Tibial artery (tissue), 4 donors: ENCODE measurements around the gene PGBD4.

Experiments
- DNase-seq, 2 donors: peaks; one replicate each; pipeline ENCODE4 v3.0.0-alpha.2; 2019
- H3K27ac ChIP-seq, 2 donors: fragments of 200-600 bp; sonication (generic) in 1 of 2; 1 replicate in 1 of 2; 2 replicates in 1 of 2; pipeline ENCODE4 v1.5.1; 2018 to 2019; ENCODE audit warnings: mild to moderate bottlenecking in 1 of 2
- H3K27me3 ChIP-seq, 2 donors: fragments of 200-600 bp; sonication (generic) in 1 of 2; one replicate each; pipeline versions ENCODE4 v1.5.1 to v1.6.0; 2016 to 2019
- H3K36me3 ChIP-seq, 3 donors: fragments of 200-600 bp; sonication (generic) in 2 of 3; one replicate each; pipeline ENCODE4 v1.5.1; 2016 to 2019; ENCODE audit warnings: mild to moderate bottlenecking in 2 of 3
- H3K4me1 ChIP-seq, 4 donors: fragments of 200-600 bp; sonication (generic) in 2 of 4; 1 replicate in 3 of 4; 2 replicates in 1 of 4; pipeline ENCODE4 v1.5.1; 2016 to 2019
- H3K4me3 ChIP-seq, 2 donors: fragments of 200-600 bp; sonication (generic) in 1 of 2; 1 replicate in 1 of 2; 2 replicates in 1 of 2; pipeline ENCODE4 v1.5.1; 2018 to 2019; ENCODE audit warnings: mild to moderate bottlenecking in 2 of 2
- H3K9me3 ChIP-seq, 3 donors: fragments of 200-600 bp; sonication (generic) in 1 of 3; one replicate each; pipeline ENCODE4 v1.5.1; 2016 to 2019
- intact Hi-C: fragments of 100-400 bp; cut with DNase I; formaldehyde crosslinking; loops from one replicate; pipeline ENCODE4 v1.15.0; 2023; ENCODE audit warnings: low total_unique reads
- TF ChIP-seq, protein P1 (sequence below), 2 experiments: fragments of 200-600 bp in 1 of 2; fragments of 450-650 bp in 1 of 2; IDR thresholded peaks; one replicate each; pipeline ENCODE4 v1.5.1; 2017 to 2019; ENCODE audit warnings: antibody characterized with exemption in 2 of 2, mild to moderate bottlenecking in 1 of 2, moderate library complexity in 1 of 2

PGBD4 gene

DNA sequence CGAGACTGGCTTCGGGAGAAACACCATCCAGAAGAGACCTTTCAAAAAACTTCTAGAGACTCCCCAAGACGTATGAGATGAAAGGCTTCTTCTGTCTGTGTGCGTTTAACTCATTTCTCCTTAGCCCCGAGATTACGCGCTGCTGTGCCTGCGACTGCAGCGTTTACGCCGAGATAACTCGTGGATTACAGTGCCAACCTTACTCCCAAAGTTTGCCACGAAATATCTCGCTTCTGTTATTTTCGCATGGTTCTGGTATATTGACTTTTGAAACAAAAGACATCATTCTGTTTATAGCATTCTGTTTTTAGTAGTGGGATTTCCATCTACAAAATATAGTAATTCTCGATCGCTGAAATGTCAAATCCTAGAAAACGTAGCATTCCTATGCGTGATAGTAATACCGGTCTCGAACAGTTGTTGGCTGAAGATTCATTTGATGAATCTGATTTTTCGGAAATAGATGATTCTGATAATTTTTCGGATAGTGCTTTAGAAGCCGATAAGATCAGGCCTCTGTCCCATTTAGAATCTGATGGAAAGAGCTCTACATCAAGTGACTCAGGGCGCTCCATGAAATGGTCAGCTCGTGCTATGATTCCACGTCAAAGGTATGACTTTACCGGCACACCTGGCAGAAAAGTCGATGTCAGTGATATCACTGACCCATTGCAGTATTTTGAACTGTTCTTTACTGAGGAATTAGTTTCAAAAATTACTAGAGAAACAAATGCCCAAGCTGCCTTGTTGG, 467 bp downstream of the PGBD4 start:
- H3K4me1 ChIP-seq = peaks cover 0 to 27% (median 22%) of the 10 kb centered on the region in 4 donors
- no peaks in the 10 kb centered on the region for H3K9me3 ChIP-seq
- no peaks in the 10 kb centered on the region for H3K27me3 ChIP-seq
- peak overlapping the region; percentile 76 to 90 for H3K27ac ChIP-seq
- DNase-seq = no peak
- TF ChIP-seq, protein P1, sequence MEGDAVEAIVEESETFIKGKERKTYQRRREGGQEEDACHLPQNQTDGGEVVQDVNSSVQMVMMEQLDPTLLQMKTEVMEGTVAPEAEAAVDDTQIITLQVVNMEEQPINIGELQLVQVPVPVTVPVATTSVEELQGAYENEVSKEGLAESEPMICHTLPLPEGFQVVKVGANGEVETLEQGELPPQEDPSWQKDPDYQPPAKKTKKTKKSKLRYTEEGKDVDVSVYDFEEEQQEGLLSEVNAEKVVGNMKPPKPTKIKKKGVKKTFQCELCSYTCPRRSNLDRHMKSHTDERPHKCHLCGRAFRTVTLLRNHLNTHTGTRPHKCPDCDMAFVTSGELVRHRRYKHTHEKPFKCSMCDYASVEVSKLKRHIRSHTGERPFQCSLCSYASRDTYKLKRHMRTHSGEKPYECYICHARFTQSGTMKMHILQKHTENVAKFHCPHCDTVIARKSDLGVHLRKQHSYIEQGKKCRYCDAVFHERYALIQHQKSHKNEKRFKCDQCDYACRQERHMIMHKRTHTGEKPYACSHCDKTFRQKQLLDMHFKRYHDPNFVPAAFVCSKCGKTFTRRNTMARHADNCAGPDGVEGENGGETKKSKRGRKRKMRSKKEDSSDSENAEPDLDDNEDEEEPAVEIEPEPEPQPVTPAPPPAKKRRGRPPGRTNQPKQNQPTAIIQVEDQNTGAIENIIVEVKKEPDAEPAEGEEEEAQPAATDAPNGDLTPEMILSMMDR (IDR thresholded peaks at IDR 0.05) = no peak
- intact Hi-C loops = loop anchor here (5.0 kb wide), 1 partner anchor 120 kb away; no protein-coding TSS in a partner anchor
- peak overlapping the region; percentile 87 to 91 for H3K4me3 ChIP-seq
- H3K36me3 ChIP-seq = no peaks in the 10 kb centered on the region

DNA sequence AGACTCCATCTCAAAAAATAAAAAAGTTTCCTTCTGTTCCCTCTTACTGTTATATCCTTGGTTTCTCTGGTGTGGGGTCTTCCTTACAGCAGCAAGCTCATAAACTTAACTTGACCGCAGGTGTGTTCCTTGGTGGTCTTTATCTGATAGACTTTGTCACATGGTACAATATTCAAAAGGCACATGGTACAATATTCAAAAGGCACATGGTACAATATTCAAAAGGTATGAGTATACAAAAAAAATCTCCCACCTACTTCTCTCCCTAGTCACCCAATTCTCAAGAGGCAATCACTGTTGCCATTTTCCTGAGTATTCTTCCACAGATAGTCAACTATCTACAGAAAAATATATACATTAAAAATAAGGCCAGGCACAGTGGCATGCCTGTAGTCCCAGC, 4.5 kb downstream of the PGBD4 start:
- Histone ChIP-seq H3K27me3 (no peaks in the 10 kb centered on the region), H3K36me3 (no peaks in the 10 kb centered on the region), H3K9me3 (no peaks in the 10 kb centered on the region), H3K27ac (no peak overlapping the region), H3K4me3 (no peak overlapping the region), H3K4me1 (peaks cover 0 to 8% (median 5%) of the 10 kb centered on the region in 4 donors)
- intact Hi-C loops = no loop called here
- TF ChIP-seq, protein P1 (IDR thresholded peaks at IDR 0.05) = no peak
- no peak for DNase-seq

DNA sequence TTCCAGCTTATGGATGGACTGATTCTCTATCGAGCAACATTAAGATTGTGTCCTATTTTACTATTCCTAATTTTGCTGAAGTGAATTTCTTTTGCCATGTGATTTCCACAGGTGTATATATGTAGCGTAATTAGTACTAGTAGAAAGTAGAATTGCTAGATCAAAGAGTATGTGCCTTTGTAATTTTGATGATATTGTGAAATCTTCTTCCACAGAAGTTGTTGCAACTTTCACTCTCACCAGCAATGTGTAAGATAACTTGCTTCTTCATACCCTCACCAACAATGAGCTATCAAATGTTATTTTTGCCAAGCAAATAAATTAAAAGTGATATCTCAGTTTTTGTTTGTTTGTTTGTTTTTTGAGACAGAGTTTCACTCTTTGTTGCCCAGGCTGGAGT, 5.4 kb downstream of the PGBD4 start:
- H3K4me1 ChIP-seq = peaks cover 0 to 8% (median 5%) of the 10 kb centered on the region in 4 donors
- no peak overlapping the region for H3K27ac ChIP-seq
- H3K9me3 ChIP-seq = no peaks in the 10 kb centered on the region
- H3K27me3 ChIP-seq = no peaks in the 10 kb centered on the region
- intact Hi-C loops = no loop called here
- no peak overlapping the region for H3K4me3 ChIP-seq
- TF ChIP-seq, protein P1 (IDR thresholded peaks at IDR 0.05) = no peak
- no peak for DNase-seq
- no peaks in the 10 kb centered on the region for H3K36me3 ChIP-seq

DNA sequence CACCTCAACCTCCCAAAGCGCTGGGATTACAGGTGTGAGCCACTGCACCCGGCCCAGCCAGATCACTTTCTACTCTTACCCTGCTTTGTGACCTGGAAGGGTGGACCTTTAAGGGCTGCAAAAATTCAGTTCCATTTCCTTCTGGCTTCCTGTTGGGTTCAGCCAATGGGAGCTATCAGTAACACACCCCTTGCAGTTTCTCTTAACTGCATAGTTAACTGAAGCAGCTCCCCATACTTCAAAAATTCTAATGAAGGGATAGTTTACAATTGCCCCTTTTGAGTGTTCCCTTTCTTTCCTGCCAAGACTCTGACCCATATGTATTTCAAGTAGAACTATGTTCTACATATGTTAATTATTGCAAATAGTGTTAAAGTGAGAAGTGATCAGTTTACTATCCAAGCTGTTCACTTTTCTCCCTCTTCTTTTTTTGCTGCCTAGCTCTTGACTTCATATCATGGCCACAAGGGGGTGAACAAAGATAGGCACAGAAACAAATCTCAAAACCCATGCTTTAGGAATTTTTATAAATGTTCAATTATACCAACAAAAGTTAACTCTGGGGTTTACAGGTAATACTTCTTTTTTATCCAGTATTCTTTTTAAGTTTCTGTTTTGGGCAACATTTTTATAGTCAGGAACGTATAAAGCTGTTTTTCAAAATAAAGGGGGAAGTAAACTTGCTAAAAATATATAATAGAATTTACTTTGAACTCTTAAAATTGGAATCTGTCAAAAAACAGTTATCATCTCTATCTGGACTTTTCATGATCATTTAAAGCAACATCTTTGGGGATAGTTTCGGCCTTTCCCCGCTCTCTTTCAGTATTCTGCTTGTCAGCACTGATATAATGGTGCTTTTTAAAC, 8.1 kb downstream of the PGBD4 start:
- no peaks in the 10 kb centered on the region for H3K4me1 ChIP-seq
- H3K4me3 ChIP-seq = no peak overlapping the region
- TF ChIP-seq, protein P1 (IDR thresholded peaks at IDR 0.05) = peak; percentile 6 to 24
- no peak for DNase-seq
- no peaks in the 10 kb centered on the region for H3K36me3 ChIP-seq
- H3K27me3 ChIP-seq = peaks cover 0 to 8% of the 10 kb centered on the region in 2 donors
- intact Hi-C loops = no loop called here
- no peaks in the 10 kb centered on the region for H3K9me3 ChIP-seq
- H3K27ac ChIP-seq = no peak overlapping the region

DNA sequence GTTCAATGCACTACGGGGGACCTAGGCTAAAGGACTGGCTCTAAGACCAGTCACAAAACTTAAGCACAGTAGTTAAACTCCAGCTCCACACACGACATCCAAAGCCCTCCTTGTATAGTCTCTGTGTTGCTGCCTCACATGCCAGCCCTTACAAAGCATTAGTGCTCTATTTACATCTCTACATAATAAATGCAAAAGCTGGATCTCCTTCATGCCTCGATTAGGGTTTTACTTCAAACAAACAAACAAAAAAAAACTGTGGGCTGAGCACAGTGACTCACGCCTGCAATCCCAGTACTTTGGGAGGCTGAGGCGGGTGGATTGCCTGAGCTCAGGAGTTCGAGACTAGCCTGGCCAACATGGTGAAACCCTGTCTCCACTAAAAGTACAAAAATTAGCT, 9.6 kb downstream of the PGBD4 start:
- H3K4me3 ChIP-seq = no peak overlapping the region
- TF ChIP-seq, protein P1 (IDR thresholded peaks at IDR 0.05) = no peak
- H3K36me3 ChIP-seq = no peaks in the 10 kb centered on the region
- no peak overlapping the region for H3K27ac ChIP-seq
- no peak for DNase-seq
- H3K4me1 ChIP-seq = no peaks in the 10 kb centered on the region
- H3K27me3 ChIP-seq = peaks cover 0 to 13% of the 10 kb centered on the region in 2 donors
- H3K9me3 ChIP-seq = no peaks in the 10 kb centered on the region
- intact Hi-C loops = no loop called here
